Measurements from ENCODE around the gene DMBX1.

Gene DMBX1

GRCh38 chr1:46508757-46509156 lies 19.1 kb downstream of the DMBX1 start:
- DNase-seq: no peak

GRCh38 chr1:46510341-46510997 lies 20.8 kb downstream of the DMBX1 start:
- DNase-seq: no peak

- DNase-seq: no peak
These were observed 21.3 kb downstream of the DMBX1 start for GRCh38 chr1:46510998-46511365.

- DNase-seq: no peak
These were observed 22.6 kb downstream of the DMBX1 start for GRCh38 chr1:46512135-46512791.

- DNase-seq: no peak
These were observed 23.2 kb downstream of the DMBX1 start for GRCh38 chr1:46512792-46513190.

- DNase-seq: no peak
These were observed 23.9 kb downstream of the DMBX1 start for GRCh38 chr1:46513536-46513935.

GRCh38 chr1:46515576-46515975 lies 25.9 kb downstream of the DMBX1 start:
- DNase-seq: no peak

- DNase-seq: no peak
These were observed 26.7 kb downstream of the DMBX1 start for GRCh38 chr1:46516200-46516950.

GRCh38 chr1:46517010-46517600 lies 27.5 kb downstream of the DMBX1 start:
- DNase-seq: no peak

GRCh38 chr1:46517932-46518498 lies 28.4 kb downstream of the DMBX1 start:
- DNase-seq: no peak

GRCh38 chr1:46519209-46519608 lies 29.6 kb downstream of the DMBX1 start:
- DNase-seq: no peak

GRCh38 chr1:46520063-46520911 lies 30.7 kb downstream of the DMBX1 start:
- DNase-seq: no peak

- no peak for DNase-seq
These were observed 31.8 kb downstream of the DMBX1 start for GRCh38 chr1:46521414-46521813.

GRCh38 chr1:46522184-46522968 lies 32.7 kb downstream of the DMBX1 start:
- DNase-seq: no peak

- no peak for DNase-seq
These were observed 33.3 kb downstream of the DMBX1 start for GRCh38 chr1:46522969-46523320.

GRCh38 chr1:46523496-46524353 lies 34.1 kb downstream of the DMBX1 start:
- no peak for DNase-seq

- DNase-seq: no peak
These were observed 35.2 kb downstream of the DMBX1 start for GRCh38 chr1:46524843-46525242.

GRCh38 chr1:46525253-46525983 lies 35.8 kb downstream of the DMBX1 start:
- DNase-seq: no peak

- DNase-seq: no peak
These were observed 36.5 kb downstream of the DMBX1 start for GRCh38 chr1:46526013-46526690.

Measured in effector CD8-positive, alpha-beta T cell (primary cell).